Left renal pelvis (tissue), 4 donors: ENCODE data around the gene NHP2. TPM values are rescaled to one million over a fixed set of nuclear protein-coding genes. Genes with fewer than 3 reads are reported as not detected.

Experiments used
- DNase-seq, 4 donors: peaks; one replicate each; pipeline ENCODE4 v3.0.0-alpha.2; 2013; ENCODE audit warnings: low read depth in 4 of 4, low spot score in 3 of 4
- polyA plus RNA-seq, 4 donors: library from polyadenylated mRNA; unstranded; fragments of 120-200 nt; gene quantifications; one replicate each; pipeline ENCODE4 v1.2.1, GENCODE V29; 2013; ENCODE audit not compliant: insufficient read length in 4 of 4

Gene NHP2
- polyA plus RNA-seq, 4 donors: 68.8 to 120 (median 96.9) TPM

DNA sequence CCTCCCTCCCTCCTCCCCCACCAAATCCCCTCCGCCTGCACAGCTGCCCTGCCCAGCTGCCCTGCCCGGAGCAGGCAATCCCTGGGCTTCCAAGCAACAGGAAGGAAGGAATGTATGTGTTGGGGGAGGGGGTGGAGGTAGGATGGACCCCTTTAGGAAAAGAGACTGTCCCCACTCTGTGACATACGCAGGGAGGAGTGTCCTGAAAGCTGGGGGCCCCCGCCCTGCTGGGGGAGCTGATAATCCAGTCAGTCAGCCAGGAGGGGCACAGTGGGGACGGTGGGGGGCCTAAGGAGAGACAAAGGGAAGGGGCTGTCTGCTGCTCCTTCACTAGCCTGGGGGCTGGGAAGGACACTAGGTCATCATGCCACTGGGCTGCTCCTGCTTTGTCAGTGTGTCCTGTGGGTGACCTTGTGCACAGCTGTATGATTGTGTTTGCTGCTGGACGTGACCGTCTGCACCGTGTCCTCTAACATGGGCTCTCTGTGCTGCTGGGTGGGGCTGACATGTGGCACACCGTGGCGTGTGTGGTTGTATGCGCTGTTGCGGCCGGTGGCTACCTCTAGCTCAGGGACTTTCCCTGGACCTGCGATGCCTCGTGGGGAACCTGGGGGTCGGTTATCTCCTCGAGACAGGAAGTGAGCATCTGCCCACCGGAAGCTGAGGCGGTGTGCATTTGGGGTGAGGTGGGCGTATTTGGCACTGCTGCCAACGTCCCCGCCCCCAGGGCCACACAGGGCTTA, 37.4 kb downstream of the NHP2 start:
- no peak for DNase-seq

DNA sequence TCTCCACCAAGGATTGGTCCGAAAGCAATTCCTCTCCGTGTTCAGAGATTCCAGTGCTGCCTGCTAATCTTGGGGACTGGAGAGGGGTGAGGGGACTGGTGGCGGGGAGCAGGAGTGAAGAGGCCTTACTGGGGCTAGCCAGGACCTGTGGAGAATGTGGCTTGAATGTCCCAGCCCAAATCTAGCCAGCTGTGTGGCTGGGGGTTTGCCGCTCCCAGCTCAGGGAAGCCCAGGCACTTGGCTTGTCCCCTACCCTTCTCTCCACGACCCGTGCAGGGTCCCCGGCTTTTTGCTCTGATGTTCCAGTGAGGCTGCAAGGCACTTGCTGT, 37.9 kb downstream of the NHP2 start:
- DNase-seq: no peak

DNA sequence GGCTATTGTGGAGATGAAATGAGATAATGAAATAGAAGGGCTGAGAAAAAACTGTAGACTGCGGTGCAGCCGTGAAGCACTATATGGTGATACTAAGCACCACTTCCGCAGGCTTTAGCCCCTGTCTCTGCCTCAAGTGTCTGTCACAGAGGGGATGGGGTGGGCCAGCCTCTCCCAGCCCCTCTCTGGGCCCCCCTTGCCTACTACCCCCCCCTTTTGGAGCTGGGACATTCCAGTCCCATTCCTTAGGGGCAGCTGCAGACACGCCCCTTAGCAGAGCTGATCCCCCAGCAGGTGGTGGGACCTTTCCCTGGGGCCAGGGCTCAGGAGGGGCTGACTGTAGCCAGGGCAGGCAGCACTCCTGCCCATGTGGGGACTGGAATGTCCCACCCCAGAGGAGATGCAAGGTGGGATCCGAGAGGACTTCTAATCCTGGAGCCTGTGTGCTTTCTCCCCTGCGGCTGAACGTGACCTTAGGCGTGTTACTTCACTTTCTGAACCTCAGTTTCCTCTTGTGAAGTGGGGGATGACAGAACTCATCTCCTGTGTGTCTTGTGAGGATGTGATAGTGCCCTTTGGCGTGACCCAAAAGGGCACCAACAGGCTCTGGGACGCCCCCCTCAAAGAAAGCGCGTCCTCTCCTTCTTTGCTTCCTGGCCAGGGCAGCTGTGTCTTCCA, 38.4 kb downstream of the NHP2 start:
- no peak for DNase-seq

GRCh38 chr5:178114325-178115135, 39.2 kb downstream of the NHP2 start:
- no peak for DNase-seq

GRCh38 chr5:178113841-178114324, 39.8 kb downstream of the NHP2 start:
- no peak for DNase-seq

DNA sequence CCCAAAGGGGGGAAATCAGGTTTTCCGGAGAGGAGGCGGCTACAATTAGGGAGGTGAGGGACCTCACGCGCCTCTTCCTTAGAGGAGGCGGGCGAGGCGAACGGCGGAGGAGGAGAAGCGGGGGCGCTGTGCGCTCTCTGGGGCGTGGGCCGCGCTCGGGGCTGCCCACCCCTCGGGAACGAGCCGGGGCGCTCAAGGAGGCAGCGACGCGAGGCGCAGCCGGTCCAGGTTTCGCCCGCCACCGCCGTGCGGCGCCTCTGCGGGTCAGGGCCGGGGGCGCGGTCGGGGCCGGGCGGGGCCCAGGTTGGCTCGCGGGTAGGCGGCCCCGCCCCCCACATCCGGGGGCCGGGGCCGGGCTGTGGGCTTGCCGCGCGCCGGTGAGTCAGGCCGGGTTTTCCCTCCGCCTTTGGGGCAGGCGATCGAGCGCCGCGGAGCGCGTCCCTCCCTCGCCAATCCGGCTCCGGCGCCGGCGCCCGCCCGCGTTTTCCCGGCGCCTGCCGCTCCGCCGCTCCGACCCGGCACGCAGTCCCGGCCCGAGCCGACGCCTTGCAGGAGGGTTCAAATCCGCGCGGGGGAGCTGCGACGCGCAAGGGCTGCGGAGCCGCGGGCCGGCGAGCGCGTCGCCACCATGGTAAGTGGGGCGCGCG, 40.4 kb downstream of the NHP2 start, which contains the start of gene N4BP3:
Gene N4BP3, plus strand, starts transcription at position 392 of the 647 bp plus-strand sequence. CDS start 6,052 bp downstream, outside the sequence.
- peak in 2 of 4 donors; percentile 59 to 67 for DNase-seq

GRCh38 chr5:178112545-178112944, 41.1 kb downstream of the NHP2 start:
- no peak for DNase-seq

- DNase-seq: no peak
Observed at GRCh38 chr5:178111925-178112324, 41.8 kb downstream of the NHP2 start.

GRCh38 chr5:178110511-178110910, 43.2 kb downstream of the NHP2 start:
- no peak for DNase-seq

GRCh38 chr5:178108966-178109365, 44.7 kb downstream of the NHP2 start:
- DNase-seq: no peak

- no peak for DNase-seq
Observed at GRCh38 chr5:178108446-178108845, 45.2 kb downstream of the NHP2 start.

GRCh38 chr5:178107756-178108310, 45.9 kb downstream of the NHP2 start:
- DNase-seq: no peak

DNA sequence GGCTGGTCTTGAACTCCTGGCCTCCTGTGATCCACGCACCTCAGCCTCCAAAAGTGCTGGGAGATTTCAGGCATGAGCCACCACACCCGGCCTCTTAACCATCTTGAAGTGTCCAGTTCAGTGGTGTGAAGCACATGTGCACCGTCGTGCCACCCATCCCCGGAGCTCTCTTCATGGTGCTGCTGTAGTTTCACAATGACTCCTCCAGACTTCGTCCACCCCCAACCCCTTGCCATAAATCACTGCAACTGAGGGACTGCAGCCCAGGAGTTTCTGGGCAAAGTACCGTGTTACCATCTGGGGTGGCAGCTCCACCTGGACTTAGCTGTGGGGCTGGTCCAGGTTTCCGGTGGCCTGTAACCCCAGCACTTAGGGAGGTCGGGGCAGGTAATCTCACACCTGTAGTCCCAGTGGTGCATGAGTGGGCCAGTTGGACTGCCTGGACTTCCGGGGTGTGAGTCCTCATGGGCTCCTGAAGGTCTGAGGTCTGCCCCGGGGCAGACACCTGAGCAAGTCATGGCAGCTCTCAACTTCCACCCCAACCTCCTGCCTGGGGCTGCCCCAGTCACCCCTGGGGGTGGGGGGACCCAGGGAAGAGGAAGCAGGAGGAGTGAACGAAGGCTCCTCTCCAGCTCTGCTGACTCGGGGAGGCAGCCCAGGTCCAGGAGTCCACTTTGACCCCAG, 47.0 kb downstream of the NHP2 start:
- DNase-seq: no peak

DNA sequence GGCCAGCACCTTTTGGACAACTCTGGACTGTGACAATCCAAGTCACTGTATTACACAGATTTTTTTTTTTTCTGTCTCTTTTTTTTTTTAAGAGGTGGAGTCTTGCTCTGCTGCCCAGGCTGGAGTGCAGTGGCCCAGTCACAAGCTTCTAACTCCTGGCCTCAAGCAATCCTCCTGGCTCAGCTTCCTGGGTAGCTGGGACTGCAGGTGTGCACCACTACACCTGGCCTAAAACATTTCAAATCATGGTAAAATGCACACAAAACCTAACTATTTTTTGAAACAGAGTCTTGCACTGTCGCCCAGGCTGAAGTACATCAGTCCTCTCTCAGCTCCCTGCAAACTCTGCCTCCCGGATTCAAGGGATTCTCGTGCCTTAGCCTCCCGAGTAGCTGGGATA, 47.6 kb downstream of the NHP2 start:
- DNase-seq: no peak

DNA sequence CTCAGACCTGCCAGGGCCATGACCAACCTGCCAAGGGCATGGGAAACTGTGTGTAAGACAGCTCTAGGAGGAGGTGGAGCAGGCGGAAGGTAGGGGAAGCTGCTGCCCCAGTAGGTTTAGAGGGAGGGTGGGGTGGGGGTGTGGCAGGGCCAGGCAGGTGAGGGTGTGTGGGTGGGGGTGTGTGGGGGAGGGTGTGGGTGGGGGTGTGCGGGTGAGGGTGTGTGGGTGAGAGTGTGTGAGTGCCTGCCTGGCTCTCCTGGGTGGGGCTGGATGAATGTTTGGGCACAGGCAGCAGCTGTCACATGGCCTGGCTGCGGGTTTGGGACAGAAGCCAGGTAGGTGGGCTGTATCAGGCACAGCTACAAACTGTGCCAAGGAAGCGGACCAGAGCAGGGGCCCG, 49.2 kb downstream of the NHP2 start:
- DNase-seq: no peak

DNA sequence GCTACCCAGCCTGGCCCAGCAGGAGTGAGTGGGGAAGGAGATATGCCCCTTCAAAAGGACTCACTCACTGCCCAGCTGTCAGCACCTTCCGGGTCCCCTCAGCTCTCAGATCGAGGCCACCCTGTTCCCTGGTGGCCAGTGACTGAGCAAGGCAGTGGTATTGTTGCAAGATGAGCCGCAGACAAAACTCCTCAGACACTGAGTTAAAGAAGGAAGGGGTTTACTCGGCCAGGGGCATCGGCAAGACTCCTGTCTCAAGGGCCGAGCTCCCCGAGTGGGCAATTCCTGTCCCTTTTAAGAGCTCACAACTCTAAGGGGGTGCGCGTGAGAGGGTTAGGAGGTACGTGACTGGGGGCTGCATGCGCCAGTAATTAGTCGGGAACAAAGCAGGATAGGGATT, 50.1 kb downstream of the NHP2 start:
- no peak for DNase-seq
